Measurements from ENCODE around the gene DHCR7. TPM values are rescaled to one million over a fixed set of nuclear protein-coding genes. Genes with fewer than 3 reads are reported as not detected.

Gene DHCR7
- total RNA-seq, 1 donor from 2014 or later: 130 TPM

- ATAC-seq: no peak
Measured at GRCh38 chr11:71477641-71478527, 29.7 kb upstream of the DHCR7 start.

GRCh38 chr11:71476926-71477640 lies 28.9 kb upstream of the DHCR7 start:
- ATAC-seq: no peak

- no peak for ATAC-seq
Measured at GRCh38 chr11:71476031-71476430, 27.8 kb upstream of the DHCR7 start.

- ATAC-seq: no peak
Measured at GRCh38 chr11:71474771-71475483, 26.7 kb upstream of the DHCR7 start.

GRCh38 chr11:71474141-71474770 lies 26.1 kb upstream of the DHCR7 start:
- no peak for ATAC-seq

- ATAC-seq: no peak
Measured at GRCh38 chr11:71473793-71474080, 25.5 kb upstream of the DHCR7 start.

GRCh38 chr11:71472941-71473792 lies 25.0 kb upstream of the DHCR7 start:
- ATAC-seq: no peak

GRCh38 chr11:71472357-71472885 lies 24.2 kb upstream of the DHCR7 start:
- ATAC-seq: no peak

- ATAC-seq: no peak
Measured at GRCh38 chr11:71470946-71471345, 22.8 kb upstream of the DHCR7 start.

- ATAC-seq: no peak
Measured at GRCh38 chr11:71467164-71467563, 19.0 kb upstream of the DHCR7 start.

GRCh38 chr11:71466358-71466757 lies 18.2 kb upstream of the DHCR7 start:
- ATAC-seq: no peak

- no peak for ATAC-seq
Measured at GRCh38 chr11:71465054-71465453, 16.9 kb upstream of the DHCR7 start.

GRCh38 chr11:71463331-71464211 lies 15.4 kb upstream of the DHCR7 start:
- no peak for ATAC-seq

GRCh38 chr11:71462726-71463125 lies 14.5 kb upstream of the DHCR7 start:
- no peak for ATAC-seq

- no peak for ATAC-seq
Measured at GRCh38 chr11:71461696-71462095, 13.5 kb upstream of the DHCR7 start.

- no peak for ATAC-seq
Measured at GRCh38 chr11:71459767-71460320, 11.7 kb upstream of the DHCR7 start.

GRCh38 chr11:71459076-71459766 lies 11.0 kb upstream of the DHCR7 start:
- peak; percentile 13 for ATAC-seq

- peak; percentile 94 for ATAC-seq
Measured at GRCh38 chr11:71458146-71459070, 10.2 kb upstream of the DHCR7 start.

GRCh38 chr11:71456831-71457230 lies 8.6 kb upstream of the DHCR7 start:
- no peak for ATAC-seq

Measured in esophagus mucosa (tissue), 1 donor.